Measurements from ENCODE around the gene CAB39. TPM values are rescaled to one million over a fixed set of nuclear protein-coding genes. Genes with fewer than 3 reads are reported as not detected.

The CAB39 gene
- total and polyA plus RNA-seq, 10 donors = 24.4 to 120 (median 80.2) TPM

- Histone ChIP-seq H3K9me3 (no peaks in the 10 kb centered on the region), H3K36me3 (no peaks in the 10 kb centered on the region), H3K4me1 (no peaks in the 10 kb centered on the region), H3K4me3 (no peak overlapping the region), H3K27ac (no peak overlapping the region), H3K27me3 (replicated peaks in 1 of 7) (no peaks in the 10 kb centered on the region)
- intact Hi-C loops (cut with DNase I; ENCODE audit: low total_unique reads) = no loop called here
- 53 to 63% (median 58%) methylated on average over 2 of the region's 2 CpGs for WGBS, 5 donors
- TF ChIP-seq POLR2AphosphoS5 (IDR thresholded peaks at IDR 0.05) = no peak
- no peak for TF ChIP-seq CTCF (IDR thresholded peaks at IDR 0.05 in 8 of 11, conservative IDR thresholded peaks at IDR 0.05 in 3 of 11)
- TF ChIP-seq POLR2A (IDR thresholded peaks at IDR 0.05) = no peak
- DNase-seq = no peak
Observed at GRCh38 chr2:230688490-230688889, 24.2 kb upstream of the CAB39 start.

GRCh38 chr2:230690439-230690838 lies 22.2 kb upstream of the CAB39 start:
- TF ChIP-seq POLR2AphosphoS5 (IDR thresholded peaks at IDR 0.05) (no peak), POLR2A (IDR thresholded peaks at IDR 0.05) (no peak), CTCF (IDR thresholded peaks at IDR 0.05 in 8 of 11, conservative IDR thresholded peaks at IDR 0.05 in 3 of 11) (no peak)
- 73 to 93% (median 83%) methylated on average over 6 to 9 of the region's 9 CpGs for WGBS, 5 donors
- no peak for DNase-seq
- no peaks in the 10 kb centered on the region for H3K27me3 ChIP-seq (replicated peaks in 1 of 7)
- no peaks in the 10 kb centered on the region for H3K9me3 ChIP-seq
- no peaks in the 10 kb centered on the region for H3K4me1 ChIP-seq
- intact Hi-C loops (cut with DNase I; ENCODE audit: low total_unique reads) = no loop called here
- H3K27ac ChIP-seq = no peak overlapping the region
- no peaks in the 10 kb centered on the region for H3K36me3 ChIP-seq
- no peak overlapping the region for H3K4me3 ChIP-seq

GRCh38 chr2:230691005-230691647 lies 21.5 kb upstream of the CAB39 start:
- H3K4me1 ChIP-seq = no peaks in the 10 kb centered on the region
- no peaks in the 10 kb centered on the region for H3K27me3 ChIP-seq (replicated peaks in 1 of 7)
- no peaks in the 10 kb centered on the region for H3K9me3 ChIP-seq
- H3K36me3 ChIP-seq = no peaks in the 10 kb centered on the region
- intact Hi-C loops (cut with DNase I; ENCODE audit: low total_unique reads) = no loop called here
- WGBS, 5 donors = 85 to 91% (median 89%) methylated on average over 4 of the region's 4 CpGs
- TF ChIP-seq POLR2AphosphoS5 (IDR thresholded peaks at IDR 0.05) (no peak), CTCF (IDR thresholded peaks at IDR 0.05 in 8 of 11, conservative IDR thresholded peaks at IDR 0.05 in 3 of 11) (no peak), POLR2A (IDR thresholded peaks at IDR 0.05) (no peak)
- no peak for DNase-seq
- no peak overlapping the region for H3K27ac ChIP-seq
- no peak overlapping the region for H3K4me3 ChIP-seq

- no peak for TF ChIP-seq CTCF (IDR thresholded peaks at IDR 0.05 in 8 of 11, conservative IDR thresholded peaks at IDR 0.05 in 3 of 11)
- TF ChIP-seq POLR2AphosphoS5 (IDR thresholded peaks at IDR 0.05) = no peak
- TF ChIP-seq POLR2A (IDR thresholded peaks at IDR 0.05) = no peak
- Histone ChIP-seq H3K4me3 (no peak overlapping the region), H3K27me3 (replicated peaks in 1 of 7) (no peaks in the 10 kb centered on the region), H3K4me1 (no peaks in the 10 kb centered on the region), H3K27ac (no peak overlapping the region), H3K9me3 (no peaks in the 10 kb centered on the region), H3K36me3 (no peaks in the 10 kb centered on the region)
- no peak for DNase-seq
- intact Hi-C loops (cut with DNase I; ENCODE audit: low total_unique reads) = no loop called here
- 88 to 97% (median 95%) methylated on average over 2 of the region's 2 CpGs for WGBS, 5 donors
Observed at GRCh38 chr2:230692760-230693159, 19.9 kb upstream of the CAB39 start.

Data from spleen (tissue), 11 donors.